NCI-H1930 (cell line): ENCODE results near the gene BAX.

ENCODE experiments used
- DNase-seq, 2 experiments: peaks; one replicate each; lab custom pipeline; 2025; lab: John Stamatoyannopoulos, UW

The BAX gene

DNA sequence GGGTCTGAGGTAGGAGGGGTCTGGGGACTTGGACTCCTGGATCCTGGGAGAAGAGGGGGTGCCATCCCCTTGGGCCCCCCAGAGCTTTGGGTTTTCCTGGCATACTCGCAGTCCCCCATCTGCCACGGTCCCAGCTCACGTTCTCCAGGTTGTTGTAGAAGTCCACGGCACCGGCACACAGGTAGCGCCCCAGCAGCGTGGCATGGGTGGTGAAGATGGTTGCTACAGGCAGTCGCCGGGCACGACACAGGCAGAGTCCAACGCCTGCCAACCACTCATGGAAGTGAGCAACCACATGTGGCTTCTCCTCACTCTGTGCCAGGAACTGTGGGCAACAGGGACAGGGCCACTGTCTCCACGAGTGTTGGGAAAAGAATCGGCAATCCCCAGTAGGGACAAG, 31.0 kb downstream of the BAX start:
- no peak for DNase-seq

- DNase-seq: no peak
Observed at GRCh38 chr19:48986211-48986610, 31.5 kb downstream of the BAX start.

- no peak for DNase-seq
Observed at GRCh38 chr19:48987323-48987722, 32.6 kb downstream of the BAX start.

DNA sequence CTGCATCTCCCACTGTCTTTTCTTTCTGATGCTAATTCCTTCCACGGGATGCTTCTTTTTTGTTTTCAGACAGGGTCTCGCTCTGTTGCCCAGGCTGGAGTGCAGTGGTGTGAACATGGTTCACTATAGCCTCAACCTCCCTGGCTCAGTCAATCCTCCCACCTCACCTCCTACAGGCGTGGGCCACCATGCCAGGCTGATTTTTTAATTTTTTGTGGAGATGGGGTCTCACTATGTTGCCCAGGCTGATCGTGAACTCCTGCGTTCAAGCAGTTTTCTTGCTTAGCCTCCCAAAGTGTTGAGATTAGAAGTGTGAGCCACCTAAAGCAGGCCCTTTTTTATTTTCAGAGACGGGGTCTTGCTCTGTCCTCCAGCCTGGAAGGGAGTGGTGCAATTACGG, 33.6 kb downstream of the BAX start:
- DNase-seq: no peak

DNA sequence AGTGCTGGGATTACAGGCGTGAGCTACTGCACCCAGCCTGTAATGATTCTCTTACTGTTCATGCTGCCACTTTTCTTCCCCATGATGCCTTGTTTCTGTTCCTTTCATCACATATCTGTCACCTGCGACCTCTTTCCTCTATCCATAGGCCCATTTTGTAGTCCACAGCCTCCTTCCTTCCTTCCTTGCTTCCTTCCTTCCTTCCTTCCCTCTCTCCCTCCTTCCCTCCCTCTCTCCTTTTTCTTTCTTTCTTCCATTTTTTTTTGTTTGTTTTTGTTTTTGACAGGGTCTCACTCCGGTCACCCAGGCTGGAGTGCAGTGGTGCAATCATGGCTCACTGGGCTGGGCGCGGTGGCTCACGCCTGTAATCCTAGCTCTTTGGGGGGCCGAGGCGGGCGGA, 34.2 kb downstream of the BAX start:
- no peak for DNase-seq

DNA sequence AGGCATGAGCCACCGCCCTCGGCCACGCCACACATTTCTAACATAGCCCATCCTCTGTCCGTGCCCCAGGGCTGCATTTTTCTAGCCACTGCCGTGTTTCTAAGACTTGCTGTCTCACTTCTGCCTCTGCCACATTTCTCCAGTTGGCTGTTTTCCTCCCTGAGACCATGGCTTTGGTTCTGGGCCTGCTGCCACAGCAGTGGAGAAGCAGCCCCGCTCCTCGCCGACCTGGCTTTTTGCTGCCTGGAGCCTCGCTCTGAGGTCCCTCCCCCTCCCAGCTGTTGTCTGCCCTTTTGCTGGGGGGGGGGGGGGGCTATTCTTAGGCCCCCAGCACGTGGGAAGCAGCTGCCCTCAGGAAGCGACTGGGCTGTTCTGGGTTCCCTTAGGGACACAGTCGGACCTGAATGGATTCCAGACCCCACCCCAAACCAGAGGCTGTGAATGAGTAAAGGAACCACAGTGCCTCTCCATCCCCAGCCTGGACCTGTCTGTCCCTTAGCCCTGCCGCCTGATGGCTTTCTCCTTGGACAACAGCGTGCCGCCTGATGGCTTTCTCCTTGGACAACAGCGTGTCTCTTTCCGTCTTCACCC, 35.1 kb downstream of the BAX start:
- no peak for DNase-seq

- no peak for DNase-seq
Observed at GRCh38 chr19:48990400-48990799, 35.7 kb downstream of the BAX start.

- no peak for DNase-seq
Observed at GRCh38 chr19:48991011-48991609, 36.4 kb downstream of the BAX start.

GRCh38 chr19:48991873-48992580, 37.4 kb downstream of the BAX start:
- DNase-seq: no peak

DNA sequence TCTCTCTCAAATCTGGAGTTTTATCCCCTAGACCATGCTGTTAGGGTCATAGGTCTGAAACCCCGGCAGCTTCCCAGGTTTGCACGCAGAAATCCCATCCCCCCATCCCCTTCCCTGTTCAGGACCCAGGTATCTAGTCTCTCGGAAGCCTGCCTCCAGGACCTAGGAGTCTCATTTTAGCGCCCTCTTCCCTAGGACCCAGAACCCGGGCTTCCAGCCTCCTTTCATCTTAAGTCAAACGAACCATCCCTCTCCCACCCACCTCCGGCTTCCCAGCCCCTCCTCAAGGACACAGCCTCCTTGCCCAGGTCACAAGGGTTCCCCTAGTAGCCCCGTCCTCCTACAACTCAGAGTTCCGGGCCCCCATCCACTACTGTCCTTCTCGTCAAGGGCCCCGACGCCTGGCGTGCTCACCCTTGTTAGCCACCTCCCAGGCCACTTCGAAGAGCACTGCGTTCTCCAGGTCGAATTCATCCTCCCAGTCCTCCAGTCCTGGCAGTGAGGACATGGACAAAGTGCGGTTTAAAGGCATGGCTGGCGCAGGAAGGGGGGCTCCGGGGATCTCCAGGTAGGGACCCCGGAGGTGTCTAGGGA, 38.0 kb downstream of the BAX start:
- no peak for DNase-seq

GRCh38 chr19:48993175-48994034, 38.7 kb downstream of the BAX start, which contains the start of the genes GYS1 and RUVBL2:
GYS1 (minus strand) TSS chr19:48993309; CDS start chr19:48993112, 197 bp downstream.
RUVBL2 (plus strand) TSS chr19:48993887; CDS start chr19:48993912, 25 bp downstream.
- peak; percentile 100 for DNase-seq

- DNase-seq: no peak
Observed at GRCh38 chr19:48994035-48994386, 39.3 kb downstream of the BAX start.

GRCh38 chr19:48997972-48998371, 43.3 kb downstream of the BAX start:
- peak; percentile 40 to 63 for DNase-seq

DNA sequence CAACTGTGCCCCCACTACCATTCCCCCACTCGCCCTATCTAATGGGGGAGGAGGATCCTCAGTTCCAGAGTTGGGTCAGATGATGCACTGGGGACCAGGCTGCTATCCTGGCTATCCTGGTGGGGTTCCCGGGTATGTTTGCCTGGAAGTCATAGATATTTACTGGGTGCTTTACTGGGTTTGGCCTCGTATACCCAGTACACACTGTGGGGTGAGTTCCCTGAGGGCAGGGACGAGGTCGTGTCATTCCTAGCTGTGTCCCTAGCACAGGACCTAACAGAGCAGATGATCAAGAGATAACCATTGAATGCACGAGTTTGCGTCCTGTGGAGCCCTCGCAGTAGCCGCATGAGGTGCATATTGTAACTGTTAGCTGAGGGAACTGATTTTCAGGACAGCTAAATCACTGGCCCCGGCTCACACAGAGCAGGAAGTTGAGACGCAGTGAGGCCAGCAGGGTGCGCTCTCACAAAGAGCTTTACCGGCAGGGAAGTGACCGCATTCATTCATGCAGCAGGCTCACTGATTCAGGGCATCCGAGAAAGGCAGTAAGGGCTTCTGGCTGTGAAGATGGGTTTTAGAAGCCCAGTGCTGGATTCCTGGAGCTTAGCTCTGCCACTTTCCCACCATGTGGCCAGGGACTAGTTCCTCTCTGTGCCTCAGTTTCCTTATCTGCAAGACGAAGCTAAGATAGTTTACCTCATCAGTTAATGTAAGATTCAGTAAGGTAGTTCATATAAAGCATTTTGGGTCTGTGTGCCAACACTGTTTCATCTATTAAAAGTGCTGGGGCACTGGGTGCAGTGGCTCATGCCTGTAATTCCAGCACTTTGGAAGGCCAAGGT, 45.0 kb downstream of the BAX start:
- no peak for DNase-seq

DNA sequence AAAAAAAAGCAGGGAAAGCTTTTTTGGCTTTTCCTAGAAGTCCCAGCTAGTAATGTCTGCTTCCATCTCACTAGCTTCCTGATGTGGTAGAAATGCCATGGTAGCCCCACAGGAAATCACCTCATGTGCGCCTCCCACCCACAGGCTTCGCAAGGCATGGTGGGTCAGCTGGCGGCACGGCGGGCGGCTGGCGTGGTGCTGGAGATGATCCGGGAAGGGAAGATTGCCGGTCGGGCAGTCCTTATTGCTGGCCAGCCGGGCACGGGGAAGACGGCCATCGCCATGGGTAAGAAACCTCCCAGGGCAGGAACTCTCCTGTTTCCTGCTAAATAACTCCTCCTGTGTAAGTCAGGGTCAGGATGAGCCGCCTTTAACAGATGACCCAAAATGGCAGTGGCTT, 49.5 kb downstream of the BAX start:
- no peak for DNase-seq

DNA sequence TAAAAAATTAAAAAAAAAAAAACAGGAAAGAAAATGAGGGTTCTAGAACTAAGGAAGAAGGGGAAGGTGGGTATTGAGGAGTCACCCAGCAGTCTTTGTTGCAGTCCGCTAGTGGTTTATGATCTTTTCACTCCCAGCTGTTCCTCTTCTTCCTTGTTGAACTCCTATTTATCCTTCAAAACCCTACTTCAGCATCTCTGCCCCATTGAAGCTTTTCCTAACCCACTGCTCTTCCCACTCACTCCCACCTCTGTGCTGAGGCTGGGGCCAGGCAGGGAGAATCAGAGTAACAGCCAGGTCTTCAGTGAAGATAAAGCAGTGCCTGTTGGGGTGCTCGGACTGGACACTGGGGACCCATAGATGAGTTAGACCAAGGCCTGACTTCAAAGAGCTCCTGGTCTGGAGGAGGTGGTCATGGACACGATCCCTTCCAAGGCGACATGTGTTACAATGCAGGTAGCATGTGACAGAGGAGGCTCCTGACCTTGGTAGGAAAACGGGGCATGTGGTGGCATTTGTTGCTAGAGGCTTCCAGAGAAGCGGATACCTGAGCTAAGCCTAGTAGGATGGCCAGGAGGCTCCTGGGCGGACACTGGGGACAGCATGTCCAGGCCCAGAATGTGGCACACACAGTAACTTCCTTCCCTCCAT, 50.4 kb downstream of the BAX start:
- DNase-seq: no peak

- DNase-seq: no peak
Observed at GRCh38 chr19:49006905-49007304, 52.2 kb downstream of the BAX start.

DNA sequence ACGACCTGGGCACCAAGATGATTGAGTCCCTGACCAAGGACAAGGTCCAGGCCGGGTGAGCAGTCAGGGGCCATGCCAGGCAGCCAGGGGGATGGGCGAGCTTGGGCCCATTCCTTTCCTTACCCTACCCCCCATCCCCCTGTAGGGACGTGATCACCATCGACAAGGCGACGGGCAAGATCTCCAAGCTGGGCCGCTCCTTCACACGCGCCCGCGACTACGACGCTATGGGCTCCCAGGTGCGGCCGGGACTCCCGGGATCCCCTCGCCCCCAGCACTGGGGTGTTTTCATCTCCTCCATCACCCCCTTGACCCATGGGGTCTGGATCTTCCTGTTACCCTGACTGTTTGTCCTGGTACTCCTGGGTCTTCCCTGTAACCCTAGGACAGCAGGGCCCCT, 55.2 kb downstream of the BAX start:
- no peak for DNase-seq

GRCh38 chr19:49010453-49010852, 55.8 kb downstream of the BAX start:
- no peak for DNase-seq

GRCh38 chr19:49011194-49011593, 56.5 kb downstream of the BAX start:
- no peak for DNase-seq
